Prostate gland (tissue), 2 donors: Measurements from ENCODE around the gene SBDS.
"Not testable (repeated sequence)": the region's sequence is repeated elsewhere in the genome, so short reads cannot be mapped to it uniquely, and the experiment has no call there.

ENCODE experiments used
- POLR2A ChIP-seq: fragments of 450-650 bp; IDR thresholded peaks from one replicate; pipeline ENCODE4 v1.6.1; 2016; ENCODE audit warnings: antibody characterized with exemption, mild to moderate bottlenecking
- TF ChIP-seq, protein P1 (sequence below), 4 experiments: fragments of 200-600 bp in 2 of 4; fragments of 450-650 bp in 2 of 4; sonication (generic) in 2 of 4; IDR thresholded peaks; 1 replicate in 3 of 4; 2 replicates in 1 of 4; pipeline ENCODE4 v1.5.1; 2016 to 2019; ENCODE audit warnings: antibody characterized with exemption in 4 of 4, mild to moderate bottlenecking in 2 of 4, moderate library complexity in 2 of 4

DNA sequence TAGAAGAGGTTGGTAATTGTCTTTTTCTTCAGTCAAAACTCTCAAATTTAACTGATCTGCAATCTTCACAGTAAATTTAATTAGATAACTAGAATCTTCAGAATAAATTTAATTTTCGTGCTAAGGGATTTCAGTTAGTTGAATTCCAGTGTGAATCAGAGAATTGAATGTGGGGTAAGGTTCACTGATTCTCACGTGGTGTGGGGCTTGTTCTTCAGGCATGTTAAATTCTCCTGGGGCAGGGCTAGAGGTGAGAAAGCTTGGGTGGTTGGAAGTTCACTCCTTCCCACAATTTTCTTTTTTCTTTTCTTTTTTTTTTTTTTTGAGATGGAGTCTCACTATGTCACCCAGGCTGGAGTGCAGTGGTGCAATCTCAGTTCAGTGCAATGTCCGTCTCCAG, 14.3 kb upstream of the SBDS start:
- TF ChIP-seq POLR2A: not testable (repeated sequence)
- TF ChIP-seq, protein P1, sequence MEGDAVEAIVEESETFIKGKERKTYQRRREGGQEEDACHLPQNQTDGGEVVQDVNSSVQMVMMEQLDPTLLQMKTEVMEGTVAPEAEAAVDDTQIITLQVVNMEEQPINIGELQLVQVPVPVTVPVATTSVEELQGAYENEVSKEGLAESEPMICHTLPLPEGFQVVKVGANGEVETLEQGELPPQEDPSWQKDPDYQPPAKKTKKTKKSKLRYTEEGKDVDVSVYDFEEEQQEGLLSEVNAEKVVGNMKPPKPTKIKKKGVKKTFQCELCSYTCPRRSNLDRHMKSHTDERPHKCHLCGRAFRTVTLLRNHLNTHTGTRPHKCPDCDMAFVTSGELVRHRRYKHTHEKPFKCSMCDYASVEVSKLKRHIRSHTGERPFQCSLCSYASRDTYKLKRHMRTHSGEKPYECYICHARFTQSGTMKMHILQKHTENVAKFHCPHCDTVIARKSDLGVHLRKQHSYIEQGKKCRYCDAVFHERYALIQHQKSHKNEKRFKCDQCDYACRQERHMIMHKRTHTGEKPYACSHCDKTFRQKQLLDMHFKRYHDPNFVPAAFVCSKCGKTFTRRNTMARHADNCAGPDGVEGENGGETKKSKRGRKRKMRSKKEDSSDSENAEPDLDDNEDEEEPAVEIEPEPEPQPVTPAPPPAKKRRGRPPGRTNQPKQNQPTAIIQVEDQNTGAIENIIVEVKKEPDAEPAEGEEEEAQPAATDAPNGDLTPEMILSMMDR (IDR thresholded peaks at IDR 0.05): not testable (repeated sequence)
